ENCODE measurements around the gene RBBP8NL.

Gene RBBP8NL

GRCh38 chr20:62412194-62413024 lies 14.9 kb downstream of the RBBP8NL start:
- DNase-seq, result no peak
- in situ Hi-C loops (cut with HindIII; ENCODE audit: low pct_ligation_motif_present, low pct_unique_long_range_greater_than_20kb, low sequenced_read_pairs), result no loop called here

- in situ Hi-C loops (cut with HindIII; ENCODE audit: low pct_ligation_motif_present, low pct_unique_long_range_greater_than_20kb, low sequenced_read_pairs), result no loop called here
- no peak for DNase-seq
These were observed 15.7 kb downstream of the RBBP8NL start for GRCh38 chr20:62411479-62412193.

- no peak for DNase-seq
- in situ Hi-C loops (cut with HindIII; ENCODE audit: low pct_ligation_motif_present, low pct_unique_long_range_greater_than_20kb, low sequenced_read_pairs), result no loop called here
These were observed 16.4 kb downstream of the RBBP8NL start for GRCh38 chr20:62410746-62411478.

GRCh38 chr20:62409931-62410745 lies 17.2 kb downstream of the RBBP8NL start:
- in situ Hi-C loops (cut with HindIII; ENCODE audit: low pct_ligation_motif_present, low pct_unique_long_range_greater_than_20kb, low sequenced_read_pairs), result no loop called here
- DNase-seq, result peak; percentile 48

- no peak for DNase-seq
- in situ Hi-C loops (cut with HindIII; ENCODE audit: low pct_ligation_motif_present, low pct_unique_long_range_greater_than_20kb, low sequenced_read_pairs), result no loop called here
These were observed 18.1 kb downstream of the RBBP8NL start for GRCh38 chr20:62409086-62409853.

- in situ Hi-C loops (cut with HindIII; ENCODE audit: low pct_ligation_motif_present, low pct_unique_long_range_greater_than_20kb, low sequenced_read_pairs), result no loop called here
- DNase-seq, result no peak
These were observed 18.7 kb downstream of the RBBP8NL start for GRCh38 chr20:62408640-62409039.

GRCh38 chr20:62408055-62408454 lies 19.3 kb downstream of the RBBP8NL start:
- DNase-seq, result no peak
- in situ Hi-C loops (cut with HindIII; ENCODE audit: low pct_ligation_motif_present, low pct_unique_long_range_greater_than_20kb, low sequenced_read_pairs), result no loop called here

GRCh38 chr20:62407221-62407992 lies 19.9 kb downstream of the RBBP8NL start, which contains the start of gene CABLES2:
Gene CABLES2 (minus strand): TSS chr20:62407285. CDS start chr20:62407276, 9 bp downstream.
- in situ Hi-C loops (cut with HindIII; ENCODE audit: low pct_ligation_motif_present, low pct_unique_long_range_greater_than_20kb, low sequenced_read_pairs), result no loop called here
- peak; percentile 90 for DNase-seq

- in situ Hi-C loops (cut with HindIII; ENCODE audit: low pct_ligation_motif_present, low pct_unique_long_range_greater_than_20kb, low sequenced_read_pairs), result no loop called here
- DNase-seq, result no peak
These were observed 20.6 kb downstream of the RBBP8NL start for GRCh38 chr20:62406635-62407176.

GRCh38 chr20:62405981-62406513 lies 21.3 kb downstream of the RBBP8NL start:
- no peak for DNase-seq
- in situ Hi-C loops (cut with HindIII; ENCODE audit: low pct_ligation_motif_present, low pct_unique_long_range_greater_than_20kb, low sequenced_read_pairs), result no loop called here

- in situ Hi-C loops (cut with HindIII; ENCODE audit: low pct_ligation_motif_present, low pct_unique_long_range_greater_than_20kb, low sequenced_read_pairs), result no loop called here
- DNase-seq, result peak; percentile 28
These were observed 22.0 kb downstream of the RBBP8NL start for GRCh38 chr20:62405108-62405980.

- in situ Hi-C loops (cut with HindIII; ENCODE audit: low pct_ligation_motif_present, low pct_unique_long_range_greater_than_20kb, low sequenced_read_pairs), result no loop called here
- no peak for DNase-seq
These were observed 22.6 kb downstream of the RBBP8NL start for GRCh38 chr20:62404761-62405107.

- in situ Hi-C loops (cut with HindIII; ENCODE audit: low pct_ligation_motif_present, low pct_unique_long_range_greater_than_20kb, low sequenced_read_pairs), result no loop called here
- DNase-seq, result no peak
These were observed 23.1 kb downstream of the RBBP8NL start for GRCh38 chr20:62404112-62404665.

- in situ Hi-C loops (cut with HindIII; ENCODE audit: low pct_ligation_motif_present, low pct_unique_long_range_greater_than_20kb, low sequenced_read_pairs), result no loop called here
These were observed 24.0 kb downstream of the RBBP8NL start for GRCh38 chr20:62403331-62403730.

GRCh38 chr20:62402456-62403150 lies 24.7 kb downstream of the RBBP8NL start:
- DNase-seq, result no peak
- in situ Hi-C loops (cut with HindIII; ENCODE audit: low pct_ligation_motif_present, low pct_unique_long_range_greater_than_20kb, low sequenced_read_pairs), result no loop called here

More at GRCh38 chr20:62403331-62403730, 24.0 kb downstream of the RBBP8NL start:
- DNase-seq, result no peak

Measured in ACHN (cell line).